K562 (cell line): Measurements from ENCODE around the gene MTERF4. TPM values are rescaled to one million over a fixed set of nuclear protein-coding genes. Genes with fewer than 3 reads are reported as not detected.

ENCODE experiments used
- CREB1 ChIP-seq, 2 experiments: sonication (generic) in 1 of 2; formaldehyde crosslinking in 1 of 2; IDR thresholded peaks; 2 replicates each; pipeline versions ENCODE4 v1.6.1 to v1.8.0; 2012 to 2022; ENCODE audit warnings: inconsistent platforms in 1 of 2, mild to moderate bottlenecking in 1 of 2, missing genetic modification reagents in 1 of 2, moderate library complexity in 1 of 2
- HDGF ChIP-seq: fragments of 450-650 bp; IDR thresholded peaks from 2 replicates; pipeline ENCODE4 v1.6.1; 2016
- KDM1A ChIP-seq, 2 experiments: fragments of 450-650 bp; IDR thresholded peaks; 2 replicates each; pipeline ENCODE4 v1.6.1; 2016; ENCODE audit warnings: mild to moderate bottlenecking in 2 of 2
- MCM2 ChIP-seq: fragments of 450-650 bp; IDR thresholded peaks from 2 replicates; pipeline ENCODE4 v1.6.1; 2017; ENCODE audit warnings: low read depth, mild to moderate bottlenecking
- RNF219 ChIP-seq: fragments of 250-450 bp; sonication (Bioruptor Pico); IDR thresholded peaks from 2 replicates; pipeline ENCODE4 v1.5.0; 2022; ENCODE audit warnings: mild to moderate bottlenecking
- SIX5 ChIP-seq, 2 experiments: IDR thresholded peaks; 2 replicates each; pipeline ENCODE4 v1.6.1; 2011; ENCODE audit warnings: low read length in 2 of 2, borderline replicate concordance in 1 of 2, low read depth in 1 of 2, mild to moderate bottlenecking in 1 of 2, moderate library complexity in 1 of 2; ENCODE audit not compliant: insufficient read depth in 1 of 2
- ZNF398 ChIP-seq: fragments of 250-450 bp; sonication (Bioruptor Pico); IDR thresholded peaks from 2 replicates; pipeline ENCODE4 v1.8.0; 2021; ENCODE audit warnings: moderate library complexity, mild to moderate bottlenecking, inconsistent platforms
- ZNF586 ChIP-seq: fragments of 450-650 bp; formaldehyde crosslinking; conservative IDR thresholded peaks from 2 replicates; pipeline ENCODE4 v1.4.0; 2020; ENCODE audit warnings: mild to moderate bottlenecking, moderate library complexity
- ZNF766 ChIP-seq: fragments of 200-800 bp; sonication (Bioruptor generic); conservative IDR thresholded peaks from 2 replicates; pipeline ENCODE4 v1.6.1; 2016; ENCODE audit warnings: missing genetic modification characterization, missing compliant biosample characterization
- polyA plus RNA-seq, 8 experiments: library from polyadenylated mRNA; depleted of rRNA in 4 of 8; stranded (reverse) in 5 of 8; unstranded in 3 of 8; fragments of >200 nt; fragmentation: Nextera tagmentation in 2 of 8; fragmentation: Illumina TruSeq in 1 of 8; extraction: Ambion mirVana in 2 of 8; extraction: Trizol in 1 of 8; gene quantifications; 2 replicates each; pipeline versions ENCODE4 v1.2.1 to v1.2.3, GENCODE V29; 2011 to 2014; ENCODE audit warnings: inconsistent platforms in 1 of 8, missing spikeins in 1 of 8
- total RNA-seq, 7 experiments: library from RNA; depleted of rRNA in 6 of 7; stranded (reverse); fragments of >200 nt in 6 of 7; fragmentation: Illumina TruSeq in 2 of 7; extraction: Trizol in 2 of 7; gene quantifications; 2 replicates each; pipeline versions ENCODE4 v1.2.1 to v1.2.3, GENCODE V29; 2011 to 2021; ENCODE audit warnings: low replicate concordance in 1 of 7
- TF ChIP-seq, protein P1 (sequence below): sonication (generic); formaldehyde crosslinking; IDR thresholded peaks from 2 replicates; pipeline ENCODE4 v1.8.1; 2022; ENCODE audit warnings: missing genetic modification reagents

The MTERF4 gene
- total and polyA plus RNA-seq, 9 of the 15 experiments (the other 6 are each of a cell fraction or from before 2014, with no cell fraction given): 15.3 to 29.6 (median 21.2) TPM

GRCh38 chr2:241102239-241102803 lies at the start of gene MTERF4 (continued):
- TF ChIP-seq ZNF766 (CRISPR knock-in tag) (no peak), HDGF (no peak), RNF219 (no peak), KDM1A (IDR thresholded peaks at IDR 0.05) (no peak), MCM2 (no peak), ZNF398 (CRISPR knock-in tag) (no peak), ZNF586 (CRISPR knock-in tag) (no peak), CREB1 (IDR thresholded peaks at IDR 0.05) (peak; percentile 74), CREB1 (CRISPR knock-in tag; IDR thresholded peaks at IDR 0.05) (no peak), SIX5 (IDR thresholded peaks at IDR 0.05; ENCODE audit: borderline replicate concordance in 1 of 2, insufficient read depth in 1 of 2, low read depth in 1 of 2, low read length in 2 of 2) (peak; percentile 48 to 54; a peak in 3 of 4 replicates)
- TF ChIP-seq, protein P1, sequence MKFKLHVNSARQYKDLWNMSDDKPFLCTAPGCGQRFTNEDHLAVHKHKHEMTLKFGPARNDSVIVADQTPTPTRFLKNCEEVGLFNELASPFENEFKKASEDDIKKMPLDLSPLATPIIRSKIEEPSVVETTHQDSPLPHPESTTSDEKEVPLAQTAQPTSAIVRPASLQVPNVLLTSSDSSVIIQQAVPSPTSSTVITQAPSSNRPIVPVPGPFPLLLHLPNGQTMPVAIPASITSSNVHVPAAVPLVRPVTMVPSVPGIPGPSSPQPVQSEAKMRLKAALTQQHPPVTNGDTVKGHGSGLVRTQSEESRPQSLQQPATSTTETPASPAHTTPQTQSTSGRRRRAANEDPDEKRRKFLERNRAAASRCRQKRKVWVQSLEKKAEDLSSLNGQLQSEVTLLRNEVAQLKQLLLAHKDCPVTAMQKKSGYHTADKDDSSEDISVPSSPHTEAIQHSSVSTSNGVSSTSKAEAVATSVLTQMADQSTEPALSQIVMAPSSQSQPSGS (CRISPR knock-in tag): no peak
